Measurements from ENCODE around the gene AJM1.
"Not testable (repeated sequence)": the region's sequence is repeated elsewhere in the genome, so short reads cannot be mapped to it uniquely, and the experiment has no call there.

AJM1 gene

GRCh38 chr9:136832581-136832980, 9.7 kb upstream of the AJM1 start:
- no peak for DNase-seq

- not testable (repeated sequence) for DNase-seq
Observed at GRCh38 chr9:136833381-136834048, 8.8 kb upstream of the AJM1 start.

- no peak for DNase-seq
Observed at GRCh38 chr9:136835162-136835931, 6.9 kb upstream of the AJM1 start.

DNA sequence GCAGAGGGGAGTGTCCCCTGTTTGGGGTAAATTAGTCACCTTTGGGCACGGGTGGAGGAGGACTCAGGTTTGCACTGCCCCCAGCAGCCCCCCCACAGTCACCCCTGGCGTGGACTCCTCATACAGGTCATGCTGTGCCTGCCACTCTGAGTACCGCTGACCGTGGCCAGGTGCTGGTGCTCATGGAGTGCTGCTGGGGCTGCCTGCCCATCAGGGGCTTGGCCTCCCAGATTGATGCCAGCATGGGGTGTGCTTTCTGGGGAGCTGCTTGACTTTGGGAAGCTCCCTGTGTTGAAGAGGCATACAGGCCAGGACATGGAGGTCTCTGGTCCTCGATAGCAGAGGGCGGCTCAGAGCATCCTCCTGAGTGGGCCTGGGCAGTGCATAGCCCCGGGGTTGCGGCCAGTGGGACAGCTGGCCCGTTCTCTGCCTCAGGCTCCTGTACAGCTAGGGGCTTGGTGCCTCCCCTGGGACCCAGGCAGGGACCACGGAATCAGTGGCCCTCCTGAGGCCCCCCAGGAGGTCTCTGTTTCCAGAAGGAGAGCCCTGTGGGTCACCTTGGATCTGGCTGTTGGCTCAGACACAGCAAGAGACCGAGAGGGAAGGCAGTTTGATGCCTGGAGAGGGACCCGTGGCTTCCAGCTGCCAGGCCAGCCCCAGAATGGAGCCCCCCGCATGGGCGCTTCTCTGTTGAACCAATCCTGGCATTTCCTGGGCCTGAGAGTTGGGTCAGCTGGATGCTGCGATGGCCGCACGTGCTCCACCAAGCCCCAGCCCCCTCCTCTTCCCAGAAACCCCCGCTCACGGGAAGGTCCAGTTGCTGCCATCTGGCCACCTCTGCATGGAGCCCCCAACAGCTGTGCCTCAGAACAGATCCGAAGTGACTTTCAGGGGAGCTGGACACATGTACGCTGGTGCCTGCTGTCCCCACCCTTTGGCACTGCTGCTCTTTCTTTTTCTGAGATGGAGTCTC, 6.1 kb upstream of the AJM1 start:
- no peak for DNase-seq

DNA sequence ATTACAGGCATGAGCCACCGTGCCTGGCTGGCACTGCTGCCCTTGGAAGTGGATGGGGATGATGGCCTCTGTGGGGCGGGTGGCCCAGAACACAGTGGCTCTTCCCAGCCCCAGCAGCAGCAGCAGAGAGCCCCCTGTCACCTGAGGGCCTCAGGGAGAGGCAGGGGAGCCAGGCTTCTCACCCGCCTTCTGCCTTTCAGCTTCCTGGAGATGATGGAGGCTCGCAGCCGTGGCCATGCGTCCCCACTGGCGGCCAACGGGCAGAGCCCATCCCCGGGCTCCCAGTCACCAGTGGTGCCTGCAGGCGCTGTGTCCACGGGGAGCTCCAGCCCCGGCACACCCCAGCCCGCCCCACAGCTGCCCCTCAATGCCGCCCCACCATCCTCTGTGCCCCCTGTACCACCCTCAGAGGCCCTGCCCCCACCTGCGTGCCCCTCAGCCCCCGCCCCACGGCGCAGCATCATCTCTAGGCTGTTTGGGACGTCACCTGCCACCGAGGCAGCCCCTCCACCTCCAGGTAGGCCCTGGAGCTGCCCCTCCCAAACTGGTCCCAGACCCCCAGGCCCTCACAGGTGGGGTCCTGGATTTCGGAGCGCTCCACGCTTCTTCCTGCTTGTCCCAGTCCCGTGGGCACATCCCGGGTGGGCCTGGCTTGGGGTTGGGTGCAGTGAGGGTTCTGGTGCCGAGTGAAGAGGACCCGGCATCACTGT, 5.0 kb upstream of the AJM1 start:
- no peak for DNase-seq

DNA sequence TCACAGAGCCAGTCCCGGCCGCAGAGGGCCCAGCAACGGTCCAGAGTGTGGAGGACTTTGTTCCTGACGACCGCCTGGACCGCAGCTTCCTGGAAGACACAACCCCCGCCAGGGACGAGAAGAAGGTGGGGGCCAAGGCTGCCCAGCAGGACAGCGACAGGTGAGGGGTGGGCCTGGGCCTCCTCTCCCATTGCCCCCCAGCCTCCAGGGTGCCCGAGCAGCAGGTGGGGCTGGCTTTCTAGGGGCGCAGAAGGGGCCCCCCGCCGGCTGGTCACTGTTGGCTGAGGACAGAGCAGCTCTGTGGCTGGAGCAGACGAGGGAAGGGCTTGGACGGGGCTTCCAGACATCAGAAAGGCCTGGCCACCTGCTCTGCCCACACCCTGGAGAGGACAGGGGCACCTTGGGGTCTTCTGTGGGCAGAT, 4.4 kb upstream of the AJM1 start:
- not testable (repeated sequence) for DNase-seq

- no peak for DNase-seq
Observed at GRCh38 chr9:136838314-136839228, 3.7 kb upstream of the AJM1 start.

DNA sequence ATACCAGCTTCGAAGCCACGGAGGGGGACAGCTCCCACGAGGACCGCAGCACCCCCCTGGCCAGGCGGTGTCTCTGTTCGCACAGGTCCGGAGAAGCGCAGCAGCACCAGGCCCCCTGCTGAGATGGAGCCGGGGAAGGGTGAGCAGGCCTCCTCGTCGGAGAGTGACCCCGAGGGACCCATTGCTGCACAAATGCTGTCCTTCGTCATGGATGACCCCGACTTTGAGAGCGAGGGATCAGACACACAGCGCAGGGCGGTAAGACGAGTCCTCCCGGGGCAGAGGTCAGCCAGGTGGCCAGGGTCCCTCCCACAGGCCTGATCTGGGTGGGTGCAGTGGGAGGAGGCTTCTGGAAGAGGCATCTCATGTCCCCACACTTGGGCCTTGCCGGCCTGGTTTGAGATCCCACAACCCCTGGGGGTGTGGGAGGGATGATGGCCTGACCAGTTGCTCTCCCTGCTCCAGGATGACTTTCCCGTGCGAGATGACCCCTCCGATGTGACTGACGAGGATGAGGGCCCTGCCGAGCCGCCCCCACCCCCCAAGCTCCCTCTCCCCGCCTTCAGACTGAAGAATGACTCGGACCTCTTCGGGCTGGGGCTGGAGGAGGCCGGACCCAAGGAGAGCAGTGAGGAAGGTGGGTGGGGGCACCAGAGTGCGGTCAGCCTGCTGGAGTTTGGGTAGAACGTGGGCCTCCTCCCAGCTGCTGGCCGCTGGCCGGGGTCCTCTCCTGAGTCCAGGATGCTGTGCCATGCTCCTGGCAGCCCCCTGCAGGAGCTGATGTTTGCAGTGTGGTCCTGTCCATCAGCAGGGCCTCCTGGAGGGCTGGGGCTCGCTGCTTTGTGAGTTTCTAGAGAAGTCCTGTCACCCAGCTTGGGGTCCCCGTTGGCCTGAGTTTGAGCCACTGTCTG, 2.8 kb upstream of the AJM1 start:
- no peak for DNase-seq

DNA sequence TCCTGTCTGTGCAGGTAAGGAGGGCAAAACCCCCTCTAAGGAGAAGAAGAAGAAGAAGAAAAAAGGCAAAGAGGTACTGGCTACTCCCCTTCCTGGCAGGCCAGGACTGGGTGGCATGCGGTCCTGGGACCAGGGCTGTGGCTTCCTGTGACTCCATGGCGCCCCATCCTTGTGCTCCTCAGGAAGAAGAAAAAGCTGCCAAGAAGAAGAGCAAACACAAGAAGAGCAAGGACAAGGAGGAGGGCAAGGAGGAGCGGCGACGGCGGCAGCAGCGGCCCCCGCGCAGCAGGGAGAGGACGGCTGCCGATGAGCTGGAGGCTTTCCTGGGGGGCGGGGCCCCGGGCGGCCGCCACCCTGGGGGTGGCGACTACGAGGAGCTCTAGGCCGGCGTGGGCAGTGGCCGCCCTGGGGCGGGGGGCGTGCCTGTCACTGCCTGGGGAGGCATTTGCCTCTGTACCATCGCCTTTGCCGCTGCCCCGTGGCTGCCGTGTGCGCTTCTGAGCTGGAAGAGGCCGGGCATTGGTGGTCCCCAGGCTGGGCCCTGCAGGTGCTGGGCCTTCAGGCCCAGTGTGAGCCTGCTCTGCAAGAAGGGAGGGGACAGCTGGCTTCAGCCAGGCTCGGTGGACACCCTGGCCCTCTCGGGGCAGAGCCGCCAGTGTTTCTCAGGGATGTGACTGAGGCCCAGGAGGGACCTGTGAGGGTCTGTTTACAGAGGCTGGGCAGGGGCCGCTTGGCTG, 2.0 kb upstream of the AJM1 start:
- no peak for DNase-seq

DNA sequence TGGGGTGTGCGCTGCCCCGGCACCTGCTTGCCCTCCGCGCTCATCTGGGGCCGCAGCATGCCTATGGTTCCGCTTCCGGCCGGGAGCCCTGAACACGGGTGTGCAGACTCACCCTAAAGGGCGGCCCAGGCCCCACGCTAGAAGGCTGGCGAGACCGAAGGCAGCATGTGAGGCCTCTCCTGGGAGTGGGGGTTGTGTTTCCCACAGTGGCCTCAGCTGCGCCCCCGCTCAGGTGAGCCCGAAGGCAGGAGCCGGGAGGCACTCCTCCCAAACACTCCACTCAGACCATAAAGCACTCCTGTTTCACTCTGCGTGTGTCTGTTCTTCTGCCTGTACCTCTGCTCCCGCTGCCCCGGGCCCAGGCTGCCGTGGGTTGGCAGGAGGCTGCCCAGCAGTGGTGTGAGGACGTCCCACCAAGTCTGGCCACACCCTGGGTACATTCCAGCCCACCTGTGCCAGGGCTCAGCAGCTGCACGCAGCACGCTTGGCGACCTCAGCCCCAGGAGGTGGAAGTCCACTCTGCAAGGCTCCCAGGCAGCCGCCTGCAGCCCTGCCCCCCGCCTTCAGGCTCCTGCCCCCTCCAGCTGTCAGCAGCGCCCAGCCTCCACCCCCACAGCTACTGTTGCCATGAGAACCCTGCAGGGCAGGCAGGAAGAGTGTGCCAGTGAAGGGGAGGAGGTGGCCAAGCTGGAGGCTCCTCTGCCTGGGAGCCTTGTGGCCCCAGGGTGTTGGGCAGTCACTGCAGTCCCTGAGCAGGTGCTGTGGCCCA, 1.2 kb upstream of the AJM1 start:
- DNase-seq, result peak; percentile 83

DNA sequence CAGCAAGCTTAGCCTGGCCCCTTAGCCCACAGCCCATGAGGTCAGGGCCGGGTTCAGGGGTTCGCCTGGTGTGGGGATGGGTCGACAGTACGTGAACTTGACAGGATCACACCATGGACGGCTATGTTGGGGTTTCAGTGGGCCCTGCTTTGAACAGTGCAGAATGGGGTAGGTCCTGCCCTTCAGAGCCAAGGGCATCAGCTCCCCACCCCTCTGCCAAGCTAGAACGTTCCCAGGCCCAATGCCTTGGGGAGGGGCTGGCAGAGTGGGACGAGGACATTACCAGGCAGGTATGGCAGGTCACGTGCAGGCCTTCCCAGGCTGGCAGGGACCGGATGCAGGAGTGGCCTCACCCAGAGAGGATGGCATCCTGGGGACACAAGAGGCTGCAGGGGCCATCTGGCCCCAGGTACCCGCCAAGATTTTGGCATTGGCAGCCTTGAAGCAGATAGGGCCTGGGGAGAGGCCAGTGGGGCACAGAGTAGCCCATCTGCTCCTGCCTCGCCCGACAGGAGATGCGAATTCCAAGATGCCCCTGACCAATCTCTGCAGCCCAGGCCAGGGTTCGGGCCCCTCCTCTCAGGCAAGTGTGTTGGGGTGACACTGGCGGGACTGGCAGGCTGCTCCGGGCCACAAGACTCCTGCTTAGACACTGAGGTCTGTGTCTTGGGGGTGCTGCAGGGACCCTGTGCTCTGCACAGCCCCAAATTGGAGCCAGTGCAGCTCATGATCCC, 465 bp upstream of the AJM1 start:
- DNase-seq, result peak; percentile 26

DNA sequence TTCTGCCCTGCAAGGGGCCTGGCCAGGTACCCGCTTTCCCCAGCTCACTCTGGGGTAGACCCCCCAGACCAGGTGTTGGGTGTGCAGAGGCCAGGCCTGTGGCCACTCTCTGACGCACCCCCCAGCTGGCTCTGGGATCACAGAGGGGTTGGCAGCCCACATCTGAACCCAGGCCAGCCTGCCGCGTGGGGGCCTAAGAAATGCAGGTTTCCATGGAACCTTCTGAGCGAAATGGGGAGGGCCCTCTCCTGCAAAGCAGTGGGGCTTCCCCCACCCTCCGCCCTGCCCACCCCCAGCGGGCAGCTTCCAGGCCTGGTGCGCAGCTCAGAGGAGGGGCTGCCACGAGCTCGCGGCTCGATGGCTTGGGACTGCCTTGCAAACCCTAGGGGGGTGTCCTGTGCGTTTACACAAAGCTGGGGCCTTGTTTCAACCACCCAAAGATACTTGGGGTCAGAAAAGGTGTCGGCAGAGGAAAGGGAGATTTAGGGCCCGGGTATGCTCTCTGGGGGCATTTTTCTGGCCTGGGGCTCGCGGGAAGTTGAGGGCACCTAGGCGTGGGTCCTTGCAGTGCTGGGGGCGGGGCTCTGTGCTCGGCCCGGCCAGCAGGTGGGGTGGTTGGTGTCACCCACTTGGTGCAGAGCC, 1.0 kb downstream of the AJM1 start:
- not testable (repeated sequence) for DNase-seq

GRCh38 chr9:136843801-136844740, 1.8 kb downstream of the AJM1 start:
- not testable (repeated sequence) for DNase-seq

DNA sequence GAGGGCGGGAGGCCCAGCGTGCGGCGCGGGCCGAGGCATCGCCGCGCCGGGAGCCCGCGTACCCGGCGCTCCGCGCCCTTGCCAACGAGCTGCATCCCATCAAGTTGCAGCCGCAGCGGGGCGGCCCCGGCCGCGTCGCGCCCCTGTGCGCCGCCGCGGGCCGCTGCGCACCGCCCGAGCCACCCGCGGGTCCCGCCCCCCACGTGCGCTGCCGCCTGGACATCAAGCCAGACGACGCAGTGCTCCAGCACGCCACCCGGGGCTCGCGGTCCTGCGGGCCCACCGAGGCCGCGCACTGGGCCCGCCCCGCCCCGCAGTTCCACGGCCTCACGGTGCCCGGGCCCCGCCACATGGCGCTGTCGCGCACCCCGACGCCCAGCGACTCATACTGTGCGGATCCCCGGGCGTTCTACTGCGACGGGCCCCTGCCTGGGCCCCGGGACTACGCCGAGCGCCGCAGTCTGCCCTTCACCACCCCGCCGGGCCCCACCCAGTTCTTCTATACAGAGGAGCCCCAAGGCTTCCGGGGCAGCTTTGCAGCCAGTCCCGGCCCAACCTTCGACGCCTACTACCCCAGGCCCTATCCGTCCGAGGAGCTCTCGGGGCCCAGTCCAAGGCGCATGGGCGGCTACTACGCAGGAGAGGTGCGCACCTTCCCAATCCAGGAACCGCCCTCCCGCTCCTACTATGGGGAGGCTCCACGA, 2.6 kb downstream of the AJM1 start:
- no peak for DNase-seq

- no peak for DNase-seq
Observed at GRCh38 chr9:136845465-136846260, 3.4 kb downstream of the AJM1 start.

Measured in NCI-H524 treated with DMSO at 0.1 percent for 48 hours (cell line).